ENCODE measurements around the gene TMEM203.

DNA sequence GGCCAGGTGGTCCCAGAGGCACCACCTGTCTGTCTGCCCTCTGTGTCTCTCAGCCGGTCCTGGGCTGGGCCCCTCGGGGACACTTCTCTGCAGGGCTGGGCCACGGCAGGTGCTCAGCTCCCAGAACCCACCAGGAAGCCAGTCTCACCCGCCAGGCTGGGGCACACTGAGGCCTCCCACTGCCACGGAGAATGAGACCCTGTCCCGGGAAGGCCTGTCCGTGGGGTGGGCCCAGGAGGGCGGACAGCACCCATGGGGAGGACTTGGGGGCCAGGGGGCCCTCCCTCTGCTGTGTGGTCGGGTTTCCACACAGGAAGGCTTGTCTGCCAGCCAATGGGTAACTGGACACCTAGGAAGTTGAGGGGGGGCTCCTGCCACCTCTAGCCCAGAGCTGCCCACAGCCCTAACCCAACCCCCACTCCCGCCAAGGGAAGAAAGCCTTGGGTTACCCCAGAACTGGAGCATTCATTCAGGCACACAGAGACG lies 31.5 kb upstream of the TMEM203 start:
- TF ChIP-seq POLR2A (IDR thresholded peaks at IDR 0.05; ENCODE audit: low read depth) (no peak), POLR2AphosphoS5 (IDR thresholded peaks at IDR 0.05) (no peak)
- TF ChIP-seq, protein P1, sequence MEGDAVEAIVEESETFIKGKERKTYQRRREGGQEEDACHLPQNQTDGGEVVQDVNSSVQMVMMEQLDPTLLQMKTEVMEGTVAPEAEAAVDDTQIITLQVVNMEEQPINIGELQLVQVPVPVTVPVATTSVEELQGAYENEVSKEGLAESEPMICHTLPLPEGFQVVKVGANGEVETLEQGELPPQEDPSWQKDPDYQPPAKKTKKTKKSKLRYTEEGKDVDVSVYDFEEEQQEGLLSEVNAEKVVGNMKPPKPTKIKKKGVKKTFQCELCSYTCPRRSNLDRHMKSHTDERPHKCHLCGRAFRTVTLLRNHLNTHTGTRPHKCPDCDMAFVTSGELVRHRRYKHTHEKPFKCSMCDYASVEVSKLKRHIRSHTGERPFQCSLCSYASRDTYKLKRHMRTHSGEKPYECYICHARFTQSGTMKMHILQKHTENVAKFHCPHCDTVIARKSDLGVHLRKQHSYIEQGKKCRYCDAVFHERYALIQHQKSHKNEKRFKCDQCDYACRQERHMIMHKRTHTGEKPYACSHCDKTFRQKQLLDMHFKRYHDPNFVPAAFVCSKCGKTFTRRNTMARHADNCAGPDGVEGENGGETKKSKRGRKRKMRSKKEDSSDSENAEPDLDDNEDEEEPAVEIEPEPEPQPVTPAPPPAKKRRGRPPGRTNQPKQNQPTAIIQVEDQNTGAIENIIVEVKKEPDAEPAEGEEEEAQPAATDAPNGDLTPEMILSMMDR (IDR thresholded peaks at IDR 0.05) = no peak

All from esophagus muscularis mucosa (tissue), 3 donors.